Fibroblast of lung (primary cell): Measurements from ENCODE around the gene TEX35.

Source experiments
- CTCF ChIP-seq, 2 donors: IDR thresholded peaks in 1 of 2; conservative IDR thresholded peaks in 1 of 2; 1 replicate in 1 of 2; 2 replicates in 1 of 2; pipeline ENCODE4 v1.5.1; 2011 to 2012; ENCODE audit warnings: low read length in 2 of 2, control low read depth in 1 of 2, inconsistent platforms in 1 of 2, low read depth in 1 of 2, mild to moderate bottlenecking in 1 of 2
- EZH2 ChIP-seq: IDR thresholded peaks from 2 replicates; pipeline ENCODE4 v1.5.1; 2012; ENCODE audit warnings: low read length, control low read depth, mild to moderate bottlenecking; ENCODE audit errors: missing control alignments

- TF ChIP-seq CTCF (conservative IDR thresholded peaks at IDR 0.05 in 1 of 2, IDR thresholded peaks at IDR 0.05 in 1 of 2; ENCODE audit: low read depth in 1 of 2, low read length in 2 of 2) = no peak
- TF ChIP-seq EZH2 = no peak
Measured at GRCh38 chr1:178530502-178530901, 17.6 kb downstream of the TEX35 start.
